ENCODE results near the gene CENPO.

- TF ChIP-seq POLR2A (IDR thresholded peaks at IDR 0.05) (no peak), POLR2AphosphoS5 (IDR thresholded peaks at IDR 0.05) (no peak), EP300 (IDR thresholded peaks at IDR 0.05; ENCODE audit: low read depth) (no peak)
- TF ChIP-seq, protein P1, sequence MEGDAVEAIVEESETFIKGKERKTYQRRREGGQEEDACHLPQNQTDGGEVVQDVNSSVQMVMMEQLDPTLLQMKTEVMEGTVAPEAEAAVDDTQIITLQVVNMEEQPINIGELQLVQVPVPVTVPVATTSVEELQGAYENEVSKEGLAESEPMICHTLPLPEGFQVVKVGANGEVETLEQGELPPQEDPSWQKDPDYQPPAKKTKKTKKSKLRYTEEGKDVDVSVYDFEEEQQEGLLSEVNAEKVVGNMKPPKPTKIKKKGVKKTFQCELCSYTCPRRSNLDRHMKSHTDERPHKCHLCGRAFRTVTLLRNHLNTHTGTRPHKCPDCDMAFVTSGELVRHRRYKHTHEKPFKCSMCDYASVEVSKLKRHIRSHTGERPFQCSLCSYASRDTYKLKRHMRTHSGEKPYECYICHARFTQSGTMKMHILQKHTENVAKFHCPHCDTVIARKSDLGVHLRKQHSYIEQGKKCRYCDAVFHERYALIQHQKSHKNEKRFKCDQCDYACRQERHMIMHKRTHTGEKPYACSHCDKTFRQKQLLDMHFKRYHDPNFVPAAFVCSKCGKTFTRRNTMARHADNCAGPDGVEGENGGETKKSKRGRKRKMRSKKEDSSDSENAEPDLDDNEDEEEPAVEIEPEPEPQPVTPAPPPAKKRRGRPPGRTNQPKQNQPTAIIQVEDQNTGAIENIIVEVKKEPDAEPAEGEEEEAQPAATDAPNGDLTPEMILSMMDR (IDR thresholded peaks at IDR 0.05): no peak
These were observed 23.2 kb downstream of the CENPO start for GRCh38 chr2:24816404-24816803.

Measured in transverse colon (tissue), 4 donors.